SHP77 treated with DMSO at 0.1 percent for 48 hours (cell line): ENCODE measurements around the gene EGFL7.

Experiments used
- DNase-seq: peaks from one replicate; lab custom pipeline; 2025; lab: John Stamatoyannopoulos, UW

The EGFL7 gene

DNA sequence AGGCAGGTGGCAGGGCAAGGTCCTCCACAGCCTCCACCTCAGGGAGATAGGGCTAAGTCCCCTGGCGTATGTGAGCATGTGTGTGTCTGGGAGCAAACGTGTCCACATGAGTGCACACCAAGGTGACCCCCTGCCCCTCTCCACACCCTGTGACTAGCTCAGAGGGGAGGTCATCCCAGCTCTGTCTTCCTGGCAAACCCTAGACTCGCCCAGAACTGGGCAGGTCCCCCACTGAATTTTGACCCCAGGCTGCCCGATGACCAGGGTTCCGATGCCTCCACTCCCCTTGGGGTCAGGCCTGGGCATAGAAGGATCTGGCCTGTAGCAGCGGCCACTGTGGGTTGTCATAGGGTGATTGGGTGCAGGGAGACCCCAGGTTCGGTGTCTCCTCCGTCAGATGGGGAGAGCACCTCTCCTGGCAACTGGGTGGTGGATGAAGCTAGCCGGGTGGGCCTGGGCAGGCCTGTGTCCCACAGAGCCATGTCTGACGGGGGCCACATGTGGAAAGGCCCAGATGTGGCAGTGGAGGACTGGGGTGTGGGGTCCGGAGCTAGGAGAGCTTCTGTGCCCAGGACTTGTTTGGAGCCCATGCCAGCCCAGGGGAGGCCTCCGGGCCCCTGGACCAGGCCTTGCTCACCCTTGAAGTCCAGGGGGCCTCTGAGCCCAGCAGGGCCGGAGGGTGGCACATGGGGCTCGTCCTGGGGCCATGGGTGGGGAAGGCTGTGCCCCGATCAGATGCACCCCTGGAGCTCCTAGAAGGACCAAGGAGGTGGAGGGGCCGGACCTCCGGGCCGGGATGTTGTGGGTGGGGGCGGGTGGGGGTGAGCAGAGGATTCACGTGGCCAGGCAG lies 55.9 kb downstream of the EGFL7 start:
- no peak for DNase-seq

DNA sequence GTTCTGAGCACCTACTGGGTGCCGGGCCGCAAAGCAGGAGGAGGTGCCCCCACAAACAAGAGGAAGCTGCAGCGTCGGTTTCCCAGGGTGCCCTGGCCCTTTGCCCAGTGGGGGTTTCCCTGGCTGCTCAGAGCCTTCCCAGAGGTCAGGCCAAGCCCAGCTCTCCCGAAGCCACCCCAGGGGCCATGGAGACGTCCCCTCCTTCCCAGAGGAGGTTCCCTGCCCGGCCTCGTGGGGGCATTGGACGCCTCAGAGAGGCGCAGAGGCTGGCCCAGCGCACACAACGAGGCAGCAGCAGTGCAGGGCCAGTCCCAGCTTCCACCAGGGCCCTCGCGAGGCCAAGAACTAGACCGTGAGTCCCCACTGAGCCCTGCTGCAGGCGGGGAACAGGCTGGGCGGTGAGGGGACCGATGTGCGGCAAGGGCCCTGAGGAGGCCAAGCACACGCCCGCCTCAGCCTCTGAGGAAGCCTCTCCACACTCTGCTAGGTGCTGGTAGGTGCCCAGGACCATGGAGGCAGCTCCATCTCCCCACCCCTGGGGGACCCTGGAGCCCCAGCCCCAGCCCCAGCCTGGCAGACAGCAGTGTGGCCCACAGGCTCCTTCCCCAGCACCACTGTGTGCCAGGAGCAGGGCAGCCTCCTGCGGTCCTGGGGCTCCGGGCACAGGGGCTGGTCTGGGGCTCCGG lies 56.6 kb downstream of the EGFL7 start:
- DNase-seq = no peak

GRCh38 chr9:136720251-136720897 lies 57.7 kb downstream of the EGFL7 start:
- DNase-seq = no peak

GRCh38 chr9:136720898-136721338 lies 58.2 kb downstream of the EGFL7 start:
- no peak for DNase-seq

DNA sequence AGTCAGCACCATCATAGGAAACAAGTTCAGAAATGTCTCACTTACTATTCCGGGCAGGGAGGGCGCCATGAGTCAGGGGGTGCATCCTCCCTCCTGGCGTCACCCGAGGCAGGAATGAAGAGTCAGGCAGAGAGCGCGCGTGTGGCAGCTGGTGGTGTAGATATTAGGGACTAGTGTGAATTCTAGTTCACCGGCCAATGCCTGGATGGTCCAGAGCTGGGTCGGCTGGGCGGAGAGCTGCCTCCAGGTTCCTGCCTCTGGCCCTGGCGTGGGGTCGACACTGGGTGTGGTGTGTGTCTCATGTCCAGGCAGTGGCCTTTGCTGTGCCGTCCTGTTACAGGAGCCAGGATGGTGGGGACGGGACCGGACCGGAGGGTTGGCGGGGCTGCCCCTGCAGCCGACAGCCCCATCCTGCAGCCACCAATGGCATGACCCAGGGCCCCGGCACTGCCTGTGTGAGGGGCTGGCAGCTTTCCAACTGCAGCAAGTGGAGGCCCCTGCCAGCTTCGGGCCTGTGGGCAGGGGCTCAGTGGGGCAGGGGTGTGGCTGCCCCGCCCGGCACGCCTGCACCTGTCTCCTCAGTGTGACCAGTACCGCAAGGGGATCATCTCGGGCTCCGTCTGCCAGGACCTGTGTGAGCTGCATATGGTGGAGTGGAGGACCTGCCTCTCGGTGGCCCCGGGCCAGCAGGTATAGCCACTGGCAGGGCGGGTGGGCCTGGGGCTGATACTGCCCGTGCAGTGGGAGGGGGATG lies 58.8 kb downstream of the EGFL7 start:
- no peak for DNase-seq
